ENCODE data around the gene CACNA1A.

- TF ChIP-seq POLR2A (IDR thresholded peaks at IDR 0.05) (no peak), CTCF (IDR thresholded peaks at IDR 0.05) (no peak), POLR2AphosphoS5 (IDR thresholded peaks at IDR 0.05) (no peak)
Observed at GRCh38 chr19:13313875-13314274, 192.4 kb downstream of the CACNA1A start.
